HG02852 (cell line): ENCODE measurements around the gene COX19.

Source experiments
- ATAC-seq: cut with Tn5 transposase; IDR thresholded peaks from one replicate; pipeline ENCODE4 v1.9.1; 2021; ENCODE audit warnings: mild to moderate bottlenecking, moderate library complexity; ENCODE audit not compliant: unreplicated experiment

COX19 gene, protein sequence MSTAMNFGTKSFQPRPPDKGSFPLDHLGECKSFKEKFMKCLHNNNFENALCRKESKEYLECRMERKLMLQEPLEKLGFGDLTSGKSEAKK

DNA sequence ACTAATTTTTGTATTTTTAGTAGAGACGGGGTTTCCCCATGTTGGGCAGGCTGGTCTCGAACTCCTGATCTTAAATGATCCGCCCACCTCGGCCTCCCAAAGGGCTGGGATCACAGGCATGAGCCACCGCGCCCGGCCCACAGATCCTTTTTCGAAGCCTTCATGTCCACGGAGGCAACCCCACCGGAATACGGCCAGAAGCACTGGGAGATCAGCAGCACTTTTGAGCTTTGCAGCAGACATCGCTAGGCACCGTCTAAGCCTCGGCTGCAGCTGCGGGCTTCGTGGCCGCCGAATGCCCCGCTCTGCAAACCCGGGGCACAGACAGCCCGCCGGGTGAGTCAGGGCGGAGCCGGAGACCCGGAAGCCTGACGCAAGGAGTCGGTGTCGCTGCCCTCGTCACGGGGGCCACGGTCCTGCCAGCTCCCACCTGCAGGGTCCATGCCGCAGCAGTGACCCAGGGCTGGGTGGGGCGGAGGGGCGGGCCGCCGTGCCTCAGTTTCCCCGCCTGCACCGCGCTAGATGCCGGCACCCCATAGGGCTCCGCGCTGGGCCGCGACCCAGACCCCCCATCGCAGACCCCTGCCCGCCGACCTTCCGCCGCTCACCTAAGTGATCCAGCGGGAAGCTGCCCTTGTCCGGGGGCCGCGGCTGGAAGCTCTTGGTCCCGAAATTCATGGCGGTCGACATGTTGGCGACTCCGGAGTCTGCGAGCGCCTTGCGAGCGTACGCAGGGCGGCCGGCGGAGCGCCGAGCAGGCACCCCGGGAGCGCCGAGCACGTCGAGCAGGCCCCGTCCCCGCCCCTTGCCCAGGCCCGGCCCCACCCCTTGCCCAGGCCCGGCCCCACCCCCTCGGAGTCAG lies at the start of gene COX19:
Gene COX19, minus strand, starts transcription at position 730 of the 862 bp plus-strand sequence. Its CDS starts 40 bp downstream, at position 690.
- ATAC-seq = peak; percentile 81

DNA sequence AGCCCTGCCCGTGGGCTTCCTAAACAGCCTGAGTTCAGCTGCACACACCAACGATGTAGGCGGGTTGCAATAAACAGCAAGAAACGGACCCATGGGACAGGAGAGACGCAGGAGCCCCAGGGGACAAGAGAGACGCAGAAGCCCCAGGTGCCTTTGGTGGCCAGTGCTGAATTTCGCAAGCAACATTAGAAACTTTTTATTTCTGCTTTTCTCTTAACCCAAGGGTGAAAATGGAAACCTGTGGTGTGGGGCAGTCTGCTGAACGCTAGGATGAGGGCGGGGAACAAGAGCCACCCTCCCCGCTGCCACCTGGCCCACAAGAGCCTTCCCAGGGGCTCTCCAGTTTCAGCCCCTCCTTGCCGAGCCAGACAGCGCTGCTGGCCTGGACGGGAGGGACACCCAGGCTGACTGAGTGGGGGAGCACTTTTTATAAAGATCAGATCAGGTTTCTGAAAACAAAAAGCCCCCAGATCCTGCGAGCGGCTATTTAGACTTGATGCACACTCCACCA lies 49.0 kb upstream of the COX19 start:
- ATAC-seq = peak; percentile 51

- no peak for ATAC-seq
Observed at GRCh38 chr7:1022801-1023465, 47.6 kb upstream of the COX19 start.

DNA sequence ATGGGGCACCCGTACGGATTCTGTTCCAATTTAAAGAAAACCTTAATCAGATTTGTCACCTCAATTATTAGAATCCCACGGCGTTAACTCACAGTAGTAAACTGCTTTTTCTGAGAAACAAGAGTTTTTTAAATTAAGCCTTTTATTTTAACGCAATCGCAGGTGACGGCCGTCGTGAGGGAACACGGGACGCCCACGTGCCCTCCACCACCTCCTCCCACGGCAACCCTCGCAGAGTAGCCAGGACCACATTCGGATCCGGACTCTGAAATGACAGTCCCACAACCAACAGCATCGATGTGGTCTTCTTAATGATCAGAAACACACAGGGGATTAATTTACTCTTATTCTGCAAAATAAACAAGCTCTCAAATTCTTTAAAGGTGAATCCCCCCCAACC lies 47.0 kb upstream of the COX19 start:
- no peak for ATAC-seq

GRCh38 chr7:1021931-1022330 lies 46.6 kb upstream of the COX19 start:
- no peak for ATAC-seq

- ATAC-seq = no peak
Observed at GRCh38 chr7:1021366-1021765, 46.0 kb upstream of the COX19 start.

- no peak for ATAC-seq
Observed at GRCh38 chr7:1020849-1021251, 45.5 kb upstream of the COX19 start.

GRCh38 chr7:1019789-1020610 lies 44.7 kb upstream of the COX19 start:
- no peak for ATAC-seq

DNA sequence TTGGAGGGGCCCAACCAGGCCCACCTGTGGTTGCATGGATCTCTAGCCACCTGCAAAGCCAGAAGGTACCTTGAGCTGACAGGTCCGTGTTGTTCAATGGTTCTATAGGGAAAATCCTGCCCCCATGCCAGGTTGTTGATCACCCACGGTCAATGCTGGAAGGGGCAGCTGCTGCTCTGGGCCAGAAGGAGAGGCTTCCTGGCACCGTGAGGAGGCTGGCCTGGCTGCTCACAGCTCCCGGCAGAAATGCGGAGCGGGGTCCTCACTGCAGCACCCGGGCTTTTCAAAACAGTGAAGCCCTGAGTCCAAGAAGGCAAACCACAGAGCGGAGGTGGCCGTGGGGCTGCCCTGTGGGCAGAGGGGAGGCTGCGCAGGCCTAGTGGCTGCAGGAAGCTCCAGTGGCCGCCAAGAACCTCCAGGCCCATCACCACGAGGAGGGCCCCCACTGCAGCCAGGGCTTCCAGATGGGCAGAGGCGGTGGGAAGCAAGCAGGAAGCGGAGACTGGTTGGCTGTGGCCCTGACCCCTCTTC lies 44.0 kb upstream of the COX19 start:
- no peak for ATAC-seq

GRCh38 chr7:1018334-1018695 lies 43.0 kb upstream of the COX19 start:
- no peak for ATAC-seq

DNA sequence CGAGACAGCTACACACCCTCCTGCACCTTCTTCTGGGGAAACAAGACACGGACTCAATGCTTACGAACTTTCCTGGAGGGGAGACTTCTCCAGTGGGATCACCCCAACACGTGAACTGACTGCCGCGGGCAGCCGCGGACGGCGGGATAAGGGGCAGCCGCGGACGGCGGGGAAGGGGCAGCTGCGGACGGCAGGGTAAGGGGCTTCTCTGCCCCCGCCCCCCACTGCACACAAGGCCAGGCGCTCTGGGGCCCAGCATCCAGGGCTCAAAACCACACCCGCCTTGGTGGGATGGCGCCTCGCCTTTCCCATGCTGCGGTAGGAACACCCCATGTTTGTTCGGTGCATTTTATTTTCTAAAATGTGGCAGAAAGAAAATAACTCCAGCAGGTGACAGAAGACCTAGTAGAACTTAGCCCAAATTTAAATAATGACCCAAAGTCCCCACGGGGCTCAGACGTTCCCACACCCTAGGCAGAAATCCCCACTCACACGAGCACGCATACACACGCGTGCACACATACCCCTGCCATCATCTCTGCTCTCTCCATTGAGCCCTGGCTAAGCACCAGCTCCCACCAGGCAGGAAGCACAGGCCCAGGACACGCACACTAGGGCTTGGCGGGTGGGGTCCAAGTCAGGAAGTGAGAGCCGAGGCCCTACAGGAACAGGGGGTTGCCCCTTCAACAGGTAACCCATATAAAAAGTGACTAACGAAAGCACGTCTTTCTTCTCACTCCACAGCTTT lies 42.4 kb upstream of the COX19 start:
- ATAC-seq = no peak

DNA sequence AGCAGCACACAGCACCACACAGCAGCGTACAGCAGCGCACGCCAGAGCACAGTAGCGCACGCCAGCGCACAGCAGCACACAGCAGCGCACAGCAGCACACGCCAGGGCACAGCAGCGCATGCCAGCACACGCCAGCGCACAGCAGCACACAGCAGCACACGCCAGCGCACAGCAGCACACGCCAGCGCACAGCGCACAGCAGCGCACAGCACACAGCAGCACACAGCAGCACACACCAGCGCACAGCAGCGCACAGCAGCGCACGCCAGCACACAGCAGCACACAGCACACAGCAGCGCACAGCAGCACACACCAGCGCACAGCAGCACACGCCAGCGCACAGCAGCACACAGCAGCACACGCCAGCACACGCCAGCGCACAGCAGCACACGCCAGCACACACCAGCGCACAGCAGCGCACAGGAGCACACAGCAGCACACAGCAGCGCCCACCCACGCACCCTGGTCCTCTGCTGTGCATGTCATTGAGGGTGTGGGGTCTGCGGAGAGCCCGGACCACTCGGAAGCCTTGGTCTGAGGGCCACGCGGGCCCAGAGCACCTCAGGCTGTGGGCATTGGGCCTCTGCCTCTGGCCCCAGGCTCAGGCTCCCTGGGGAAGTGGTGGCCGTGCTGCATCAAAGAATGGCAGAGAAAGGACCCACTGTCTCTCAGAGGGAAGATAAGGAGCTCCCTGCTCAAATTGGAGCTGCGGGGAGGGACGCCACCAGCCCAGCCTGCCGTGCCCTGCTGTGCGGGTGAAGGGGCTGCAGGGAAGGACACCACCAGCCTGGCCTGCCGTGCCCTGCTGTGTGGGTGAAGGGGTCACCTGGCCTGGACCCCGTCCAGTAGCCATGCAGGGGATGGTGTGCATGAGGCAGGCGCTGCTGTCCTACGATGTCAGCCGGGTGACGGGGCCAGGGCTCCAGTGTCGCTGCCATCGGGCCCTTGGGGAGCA lies 41.5 kb upstream of the COX19 start:
- no peak for ATAC-seq

DNA sequence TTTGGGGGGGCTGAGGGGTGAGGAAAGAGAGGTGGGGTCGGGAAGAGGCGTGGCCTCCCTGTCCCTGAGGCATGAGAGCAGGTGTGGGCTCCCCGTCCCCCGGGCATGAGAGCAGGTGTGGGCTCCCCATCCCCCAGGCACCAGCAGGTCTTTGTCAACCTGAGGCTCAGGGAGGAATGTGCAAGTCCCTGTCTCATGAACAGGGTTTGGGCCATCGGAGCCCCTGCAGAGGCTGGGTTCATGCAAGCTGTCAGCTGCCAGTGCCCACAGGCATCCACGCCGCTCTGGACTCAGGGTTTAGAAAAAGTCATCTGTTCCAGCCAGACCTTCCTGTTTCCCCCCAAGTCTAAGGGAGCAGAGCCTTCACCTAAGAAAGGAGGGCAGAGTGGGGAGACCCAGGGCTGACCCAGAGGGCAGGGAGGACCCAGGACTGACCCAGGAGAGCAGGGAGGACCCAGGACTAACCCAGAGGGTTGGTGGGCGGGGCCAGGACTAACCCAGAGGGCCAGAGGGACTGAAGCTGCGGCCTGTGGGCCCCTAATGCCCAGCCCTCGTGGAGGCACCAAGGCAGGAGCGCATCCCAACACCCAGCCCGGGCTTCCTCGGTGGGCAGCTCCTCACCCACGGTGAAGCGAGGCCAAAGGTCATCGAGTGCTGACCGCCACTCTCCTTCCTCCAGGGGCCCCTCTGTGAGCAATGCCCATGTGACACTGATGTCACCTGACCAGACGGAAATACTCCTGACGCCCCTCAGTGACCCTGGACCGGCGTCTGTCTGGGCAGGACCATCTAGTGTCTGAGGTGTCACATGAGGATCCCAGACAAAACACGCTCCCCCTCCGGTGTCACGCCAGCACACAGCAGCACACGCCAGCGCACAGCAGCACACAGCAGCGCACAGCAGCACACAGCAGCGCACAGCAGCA lies 40.1 kb upstream of the COX19 start:
- no peak for ATAC-seq

GRCh38 chr7:1014681-1015080 lies 39.3 kb upstream of the COX19 start:
- no peak for ATAC-seq

DNA sequence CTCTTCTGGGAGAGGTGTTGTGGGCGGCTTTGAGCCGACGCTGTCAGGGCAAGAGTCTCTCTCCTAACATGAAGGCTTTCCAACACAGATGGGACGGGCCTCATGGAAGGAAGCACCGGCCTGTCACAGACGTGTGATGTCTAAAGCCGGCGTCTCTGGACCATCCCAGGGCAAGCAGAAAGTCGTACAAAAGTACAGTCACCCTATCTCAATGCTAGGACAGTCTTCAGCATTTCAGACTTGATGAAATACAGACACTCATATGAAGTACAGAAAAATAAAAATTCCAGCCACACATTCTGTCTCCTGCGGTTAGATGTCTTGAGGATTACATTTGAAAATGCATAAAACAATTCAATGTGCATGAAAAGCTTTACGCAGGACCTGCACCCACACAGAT lies 38.2 kb upstream of the COX19 start:
- no peak for ATAC-seq

- ATAC-seq = no peak
Observed at GRCh38 chr7:1012716-1013095, 37.4 kb upstream of the COX19 start.

DNA sequence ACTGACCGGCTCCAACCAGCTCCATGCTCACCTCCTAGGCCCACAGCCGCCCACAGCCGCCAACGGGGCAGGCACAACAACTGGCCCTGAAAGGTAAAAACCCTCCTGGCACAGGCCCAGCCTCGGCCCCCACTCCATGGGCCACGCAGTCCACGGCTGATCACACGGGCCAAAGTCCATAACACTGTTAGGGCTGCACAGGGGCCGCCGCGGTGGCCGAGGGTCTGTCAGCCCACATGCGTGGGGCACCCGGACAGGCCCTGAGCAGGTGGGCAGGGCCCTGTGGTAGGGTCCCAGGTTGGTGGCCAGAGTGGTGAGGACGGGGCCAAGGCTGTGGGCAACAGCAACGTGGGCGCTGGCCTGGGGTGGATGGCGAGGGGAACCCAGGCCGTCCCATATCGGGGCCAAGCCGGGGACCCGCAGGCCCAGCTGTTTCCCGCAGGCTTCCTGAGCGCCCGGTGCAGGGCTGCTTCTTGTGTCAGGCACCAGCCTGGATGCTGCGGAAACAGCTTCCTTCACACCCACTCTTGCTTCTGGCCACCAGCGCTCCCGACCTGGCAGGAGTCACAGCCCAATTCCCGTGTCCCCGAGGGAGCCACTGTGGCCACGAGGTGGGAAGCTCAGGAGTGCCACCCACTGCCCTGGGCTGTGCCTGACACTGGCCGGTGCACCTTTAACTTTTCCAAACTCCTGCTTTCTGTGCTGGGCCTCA lies 36.8 kb upstream of the COX19 start:
- ATAC-seq = no peak
